Right lobe of liver (tissue), 6 donors: ENCODE measurements around the gene SLC51A. TPM values are rescaled to one million over a fixed set of nuclear protein-coding genes. Genes with fewer than 3 reads are reported as not detected.
A peak's percentile ranks its signal among the peaks of the same experiment; 100 is the strongest.

ENCODE experiments used
- ATAC-seq, 4 donors: fragments of 200-7000 bp; cut with Tn5 transposase; one replicate each; pipeline ENCODE4 v1.9.1; 2020; ENCODE audit warnings: mild to moderate bottlenecking in 4 of 4, moderate library complexity in 4 of 4
- DNase-seq, 3 donors: peaks; one replicate each; pipeline ENCODE4 v3.0.0-alpha.2; 2020
- H3K27ac ChIP-seq, 3 donors: fragments of 200-600 bp; one replicate each; pipeline ENCODE4 v1.8.0; 2022
- H3K27me3 ChIP-seq, 2 donors: fragments of 200-600 bp; one replicate each; pipeline ENCODE4 v1.8.0; 2022
- H3K36me3 ChIP-seq, 4 donors: fragments of 200-600 bp; sonication (generic) in 1 of 4; one replicate each; pipeline versions ENCODE4 v1.5.1 to v1.8.0; 2017 to 2022; ENCODE audit warnings: control low read depth in 1 of 4
- H3K4me1 ChIP-seq, 4 donors: fragments of 200-600 bp; sonication (generic) in 1 of 4; one replicate each; pipeline versions ENCODE4 v1.5.1 to v1.8.0; 2017 to 2022; ENCODE audit warnings: control low read depth in 1 of 4
- H3K4me3 ChIP-seq, 3 donors: fragments of 200-600 bp; one replicate each; pipeline ENCODE4 v1.8.0; 2022
- H3K9me3 ChIP-seq, 4 donors: fragments of 200-600 bp; sonication (generic) in 1 of 4; one replicate each; pipeline versions ENCODE4 v1.5.1 to v1.8.0; 2017 to 2022; ENCODE audit warnings: control low read depth in 1 of 4
- CTCF ChIP-seq, 4 donors: fragments of 200-600 bp in 3 of 4; fragments of 450-650 bp in 1 of 4; IDR thresholded peaks; one replicate each; pipeline versions ENCODE4 v1.5.1 to v1.8.0; 2016 to 2022; ENCODE audit warnings: antibody characterized with exemption in 4 of 4, mild to moderate bottlenecking in 2 of 4
- POLR2A ChIP-seq: fragments of 450-650 bp; IDR thresholded peaks from one replicate; pipeline ENCODE4 v1.6.1; 2017; ENCODE audit warnings: antibody characterized with exemption, mild to moderate bottlenecking
- WGBS: methylation state at CpG from one replicate; pipeline ENCODE4 v1.1.6; 2018; ENCODE audit warnings: low coverage, low lambda C conversion rate; ENCODE audit not compliant: insufficient coverage; ENCODE audit errors: missing lambda C conversion rate; 5-methylcytosine and 5-hydroxymethylcytosine counted together
- intact Hi-C, 2 donors: fragments of 100-400 bp; cut with DNase I; formaldehyde crosslinking; loops; one replicate each; pipeline versions ENCODE4 v1.11.2 to v1.14.1; 2022
- total RNA-seq, 6 experiments: library from RNA; depleted of rRNA in 2 of 6; stranded (reverse); fragments of >200 nt in 2 of 6; fragmentation: NEBNext Ultra II Directional in 3 of 6; extraction: Animal tissue kit (Norgen Biotek cat#: 25700) in 3 of 6; gene quantifications; one replicate each; pipeline versions ENCODE4 v1.1.0 to v1.2.4, GENCODE V29; 2016 to 2023
- donor health status: DM: no; HTN: yes; CAD: no.
- donor health status: DM: no; HTN: no; CAD: no.
- donor health status: DM: no; HTN: no; CAD: no.
- donor health status: DM: no; HTN: yes; CAD: no.
- donor health status: DM: no; HTN: yes; CAD: no.

The SLC51A gene
- total RNA-seq, 6 experiments from 2014 or later, result 23.1 to 129 (median 64.0) TPM

GRCh38 chr3:196177967-196178366 lies 38.4 kb upstream of the SLC51A start:
- Histone ChIP-seq H3K27ac (peak overlapping the region in 1 of 3 donors; percentile 68), H3K4me1 (peaks cover 0 to 14% (median 0%) of the 10 kb centered on the region in 4 donors), H3K36me3 (no peaks in the 10 kb centered on the region), H3K9me3 (no peaks in the 10 kb centered on the region), H3K4me3 (no peak overlapping the region), H3K27me3 (no peaks in the 10 kb centered on the region)
- ATAC-seq, result peak; percentile 88 to 94 (median 91)
- intact Hi-C loops, result no loop called here
- WGBS, result 23% methylated on average over 4 of the region's 4 CpGs
- DNase-seq, result peak in 1 of 3 donors; percentile 73
- no peak for TF ChIP-seq POLR2A
- TF ChIP-seq CTCF (IDR thresholded peaks at IDR 0.05), result no peak

- H3K9me3 ChIP-seq, result no peaks in the 10 kb centered on the region
- 71% methylated on average over 6 of the region's 6 CpGs for WGBS
- DNase-seq (no peak), ATAC-seq (no peak)
- no peak overlapping the region for H3K4me3 ChIP-seq
- H3K36me3 ChIP-seq, result no peaks in the 10 kb centered on the region
- intact Hi-C loops, result no loop called here
- peaks cover 0 to 14% (median 0%) of the 10 kb centered on the region in 4 donors for H3K4me1 ChIP-seq
- no peak for TF ChIP-seq POLR2A
- no peak for TF ChIP-seq CTCF (IDR thresholded peaks at IDR 0.05)
- no peak overlapping the region for H3K27ac ChIP-seq
- no peaks in the 10 kb centered on the region for H3K27me3 ChIP-seq
Measured at GRCh38 chr3:196178993-196179379, 37.3 kb upstream of the SLC51A start.

GRCh38 chr3:196179380-196180308 lies 36.7 kb upstream of the SLC51A start:
- H3K27ac ChIP-seq, result no peak overlapping the region
- H3K27me3 ChIP-seq, result no peaks in the 10 kb centered on the region
- ATAC-seq (peak in 3 of 4 donors; percentile 13 to 29 (median 17)), DNase-seq (peak in 1 of 3 donors; percentile 19)
- H3K4me3 ChIP-seq, result no peak overlapping the region
- 43% methylated on average over 11 of the region's 24 CpGs for WGBS
- peaks cover 0 to 14% (median 0%) of the 10 kb centered on the region in 4 donors for H3K4me1 ChIP-seq
- H3K9me3 ChIP-seq, result no peaks in the 10 kb centered on the region
- TF ChIP-seq POLR2A, result no peak
- no peak for TF ChIP-seq CTCF (IDR thresholded peaks at IDR 0.05)
- intact Hi-C loops, result no loop called here
- no peaks in the 10 kb centered on the region for H3K36me3 ChIP-seq

- Histone ChIP-seq H3K4me1 (peaks cover 0 to 14% (median 0%) of the 10 kb centered on the region in 4 donors), H3K36me3 (no peaks in the 10 kb centered on the region), H3K4me3 (no peak overlapping the region), H3K27me3 (no peaks in the 10 kb centered on the region), H3K9me3 (no peaks in the 10 kb centered on the region), H3K27ac (no peak overlapping the region)
- ATAC-seq (no peak), DNase-seq (peak in 1 of 3 donors; percentile 10)
- WGBS, result 82% methylated on average over 6 of the region's 9 CpGs
- no peak for TF ChIP-seq CTCF (IDR thresholded peaks at IDR 0.05)
- TF ChIP-seq POLR2A, result no peak
- intact Hi-C loops, result no loop called here
Measured at GRCh38 chr3:196180346-196180745, 36.0 kb upstream of the SLC51A start.
